Liver (tissue), 9 donors: ENCODE results near the gene USP9X. TPM values are rescaled to one million over a fixed set of nuclear protein-coding genes. Genes with fewer than 3 reads are reported as not detected.
"Not testable (repeated sequence)": the region's sequence is repeated elsewhere in the genome, so short reads cannot be mapped to it uniquely, and the experiment has no call there.

Experiments
- DNase-seq: peaks from one replicate; pipeline ENCODE4 v3.0.0-alpha.2; 2017; ENCODE audit warnings: low spot score
- H3K27ac ChIP-seq, 2 donors: one replicate each; pipeline ENCODE4 v1.7.0; 2013; ENCODE audit warnings: inconsistent platforms in 2 of 2, low read length in 2 of 2, control low read depth in 1 of 2, low read depth in 1 of 2, mild to moderate bottlenecking in 1 of 2
- H3K27me3 ChIP-seq, 4 donors: one replicate each; pipeline versions ENCODE4 v1.6.1 to v1.7.0; 2013; ENCODE audit warnings: low read length in 3 of 4, inconsistent platforms in 1 of 4, mild to moderate bottlenecking in 1 of 4, moderate library complexity in 1 of 4; ENCODE audit not compliant: control insufficient read depth in 4 of 4, insufficient read depth in 4 of 4
- H3K36me3 ChIP-seq, 4 donors: one replicate each; pipeline versions ENCODE4 v1.6.1 to v1.7.0; 2013; ENCODE audit warnings: low read length in 3 of 4, mild to moderate bottlenecking in 3 of 4, low read depth in 1 of 4, moderate library complexity in 1 of 4; ENCODE audit not compliant: control insufficient read depth in 4 of 4, insufficient read depth in 3 of 4
- H3K4me1 ChIP-seq, 4 donors: one replicate each; pipeline versions ENCODE4 v1.6.1 to v1.7.0; 2013; ENCODE audit warnings: low read length in 3 of 4, mild to moderate bottlenecking in 3 of 4, moderate library complexity in 1 of 4; ENCODE audit not compliant: control insufficient read depth in 4 of 4, insufficient read depth in 4 of 4
- H3K4me3 ChIP-seq, 3 donors: one replicate each; pipeline versions ENCODE4 v1.6.1 to v1.7.0; 2013; ENCODE audit warnings: low read length in 3 of 3, control low read depth in 1 of 3, low read depth in 1 of 3, mild to moderate bottlenecking in 1 of 3
- H3K9ac ChIP-seq, 2 donors: one replicate each; pipeline ENCODE4 v1.7.0; 2013; ENCODE audit warnings: low read length in 2 of 2, mild to moderate bottlenecking in 2 of 2, moderate library complexity in 2 of 2, control low read depth in 1 of 2, low read depth in 1 of 2
- H3K9me3 ChIP-seq, 4 donors: one replicate each; pipeline versions ENCODE4 v1.6.1 to v1.7.0; 2013; ENCODE audit warnings: low read length in 3 of 4; ENCODE audit not compliant: control insufficient read depth in 4 of 4
- EGR1 ChIP-seq, 2 donors: IDR thresholded peaks; 2 replicates each; pipeline ENCODE4 v1.6.1; 2016 to 2018; ENCODE audit warnings: antibody characterized with exemption in 2 of 2, low read depth in 2 of 2
- FOXA1 ChIP-seq: IDR thresholded peaks from 2 replicates; pipeline ENCODE4 v1.6.1; 2016; ENCODE audit warnings: antibody characterized with exemption
- HNF4G ChIP-seq: IDR thresholded peaks from 2 replicates; pipeline ENCODE4 v1.6.1; 2016; ENCODE audit warnings: antibody characterized with exemption
- JUND ChIP-seq, 2 donors: IDR thresholded peaks; 2 replicates each; pipeline ENCODE4 v1.6.1; 2016; ENCODE audit warnings: antibody characterized with exemption in 2 of 2
- NR2F2 ChIP-seq: IDR thresholded peaks from 2 replicates; pipeline ENCODE4 v1.6.1; 2016; ENCODE audit warnings: antibody characterized with exemption
- REST ChIP-seq: IDR thresholded peaks from 2 replicates; pipeline ENCODE4 v1.6.1; 2016; ENCODE audit warnings: antibody characterized with exemption, mild to moderate bottlenecking
- TAF1 ChIP-seq: conservative IDR thresholded peaks from 2 replicates; pipeline ENCODE4 v1.6.1; 2016; ENCODE audit warnings: antibody characterized with exemption, mild to moderate bottlenecking
- YY1 ChIP-seq: IDR thresholded peaks from 2 replicates; pipeline ENCODE4 v1.6.1; 2016; ENCODE audit warnings: antibody characterized with exemption, mild to moderate bottlenecking
- ZBTB33 ChIP-seq: IDR thresholded peaks from 2 replicates; pipeline ENCODE4 v1.6.1; 2016; ENCODE audit warnings: antibody characterized with exemption
- WGBS: extraction: QIAGEN DNeasy Blood & Tissue Kit; methylation state at CpG from one replicate; pipeline ENCODE4 v1.1.7; 2013; 5-methylcytosine and 5-hydroxymethylcytosine counted together
- polyA plus RNA-seq, 2 donors: library from polyadenylated mRNA; stranded (reverse) in 1 of 2; unstranded in 1 of 2; fragments of 200-250 nt in 1 of 2; fragments of >200 nt in 1 of 2; fragmentation: Nextera tagmentation in 1 of 2; extraction: Ambion mirVana in 1 of 2; gene quantifications; one replicate each; pipeline versions ENCODE4 v1.2.1 to v1.2.3, GENCODE V29; 2013 to 2015
- total RNA-seq, 2 donors: library from RNA; depleted of rRNA; stranded (reverse); fragments of >200 nt; gene quantifications; one replicate each; pipeline ENCODE4 v1.2.3, GENCODE V29; 2014
- donor health status: healthy.
- donor health status: healthy.
- donor health status: healthy.
- donor health status: healthy.
- donor health status: healthy.

The USP9X gene
- total and polyA plus RNA-seq, 4 donors: 13.4 to 117 (median 60.9) TPM

- 83% methylated on average over 2 of the region's 2 CpGs for WGBS
- Histone ChIP-seq H3K9me3 (no peaks in the 10 kb centered on the region), H3K36me3 (no peaks in the 10 kb centered on the region), H3K4me1 (peaks cover 0 to 39% (median 29%) of the 10 kb centered on the region in 4 donors), H3K4me3 (no peak overlapping the region), H3K27me3 (no peaks in the 10 kb centered on the region), H3K27ac (no peak overlapping the region), H3K9ac (no peak overlapping the region)
- TF ChIP-seq YY1 (no peak), EGR1 (IDR thresholded peaks at IDR 0.05; ENCODE audit: low read depth in 2 of 2) (no peak), FOXA1 (no peak), TAF1 (no peak), NR2F2 (no peak), HNF4G (no peak), REST (no peak), ZBTB33 (no peak)
- DNase-seq: no peak
Observed at GRCh38 chrX:41105005-41105404, 19.8 kb downstream of the USP9X start.

GRCh38 chrX:41106257-41106656, 21.0 kb downstream of the USP9X start:
- not testable (repeated sequence) for H3K4me3 ChIP-seq, H3K27me3 ChIP-seq, H3K9ac ChIP-seq, H3K9me3 ChIP-seq, H3K36me3 ChIP-seq, H3K27ac ChIP-seq, DNase-seq
- peaks cover 0 to 44% (median 31%) of the 10 kb centered on the region in 4 donors for H3K4me1 ChIP-seq
- 88% methylated on average over 3 of the region's 3 CpGs for WGBS

- no peaks in the 10 kb centered on the region for H3K36me3 ChIP-seq
- H3K9me3 ChIP-seq: no peaks in the 10 kb centered on the region
- no peak for TF ChIP-seq JUND (IDR thresholded peaks at IDR 0.05)
- WGBS: 81% methylated on average over 1 of the region's 1 CpG
- H3K4me3 ChIP-seq: no peak overlapping the region
- H3K27ac ChIP-seq: no peak overlapping the region
- H3K27me3 ChIP-seq: no peaks in the 10 kb centered on the region
- no peak overlapping the region for H3K9ac ChIP-seq
- H3K4me1 ChIP-seq: peaks cover 0 to 41% (median 29%) of the 10 kb centered on the region in 4 donors
- no peak for DNase-seq
Observed at GRCh38 chrX:41108007-41108406, 22.8 kb downstream of the USP9X start.
